HT1080 (cell line): ENCODE data around the gene NINJ1. TPM values are rescaled to one million over a fixed set of nuclear protein-coding genes. Genes with fewer than 3 reads are reported as not detected.

ENCODE experiments used
- DNase-seq: peaks from one replicate; pipeline ENCODE4 v3.0.0-alpha.2; 2015; ENCODE audit warnings: low read depth
- total RNA-seq: library from RNA; depleted of rRNA; stranded (reverse); fragments of >200 nt; shearing (Covaris generic); gene quantifications from 2 replicates; pipeline ENCODE4 v1.2.3, GENCODE V29; 2014

The NINJ1 gene
- total RNA-seq, 1 experiment from 2014 or later = 31.5 TPM

- no peak for DNase-seq
Measured at GRCh38 chr9:93090091-93090655, 43.9 kb downstream of the NINJ1 start.

GRCh38 chr9:93089481-93089991 lies 44.5 kb downstream of the NINJ1 start:
- DNase-seq = no peak

- no peak for DNase-seq
Measured at GRCh38 chr9:93089024-93089423, 45.0 kb downstream of the NINJ1 start.

- no peak for DNase-seq
Measured at GRCh38 chr9:93088656-93089015, 45.4 kb downstream of the NINJ1 start.

- no peak for DNase-seq
Measured at GRCh38 chr9:93087971-93088655, 45.9 kb downstream of the NINJ1 start.

- no peak for DNase-seq
Measured at GRCh38 chr9:93086447-93087224, 47.4 kb downstream of the NINJ1 start.

- no peak for DNase-seq
Measured at GRCh38 chr9:93085676-93086075, 48.4 kb downstream of the NINJ1 start.

- DNase-seq = no peak
Measured at GRCh38 chr9:93084471-93084881, 49.6 kb downstream of the NINJ1 start.

- DNase-seq = no peak
Measured at GRCh38 chr9:93083592-93084470, 50.2 kb downstream of the NINJ1 start.

- DNase-seq = no peak
Measured at GRCh38 chr9:93082841-93083411, 51.1 kb downstream of the NINJ1 start.

GRCh38 chr9:93081931-93082330 lies 52.1 kb downstream of the NINJ1 start:
- DNase-seq = no peak

- DNase-seq = no peak
Measured at GRCh38 chr9:93081081-93081529, 52.9 kb downstream of the NINJ1 start.

- no peak for DNase-seq
Measured at GRCh38 chr9:93080406-93080805, 53.6 kb downstream of the NINJ1 start.

- no peak for DNase-seq
Measured at GRCh38 chr9:93079371-93079770, 54.7 kb downstream of the NINJ1 start.

GRCh38 chr9:93077811-93078210 lies 56.2 kb downstream of the NINJ1 start:
- no peak for DNase-seq

- DNase-seq = no peak
Measured at GRCh38 chr9:93077367-93077766, 56.7 kb downstream of the NINJ1 start.

- no peak for DNase-seq
Measured at GRCh38 chr9:93076792-93077128, 57.3 kb downstream of the NINJ1 start.

- DNase-seq = no peak
Measured at GRCh38 chr9:93076101-93076791, 57.8 kb downstream of the NINJ1 start.

GRCh38 chr9:93072383-93072795 lies 61.7 kb downstream of the NINJ1 start:
- DNase-seq = no peak
